Liver (tissue), 2 donors: ENCODE data around the gene FBXW9.

Source experiments
- CTCF ChIP-seq: fragments of 150-350 bp; IDR thresholded peaks from 2 replicates; pipeline ENCODE4 v1.5.1; 2017; ENCODE audit warnings: improper control_type of control experiment, low read depth, low read length; ENCODE audit not compliant: missing input control
- MAX ChIP-seq: IDR thresholded peaks from 2 replicates; pipeline ENCODE4 v1.6.1; 2016; ENCODE audit warnings: antibody characterized with exemption
- donor health status: healthy.

- TF ChIP-seq CTCF: no peak
- TF ChIP-seq MAX: no peak
These were observed 39.4 kb downstream of the FBXW9 start for GRCh38 chr19:12656899-12657571.
